Muscle of back (tissue), 11 donors: Measurements from ENCODE around the gene BTF3L4. TPM values are rescaled to one million over a fixed set of nuclear protein-coding genes. Genes with fewer than 3 reads are reported as not detected.

Experiments used
- DNase-seq, 3 donors: peaks; one replicate each; pipeline versions ENCODE4 v3.0.0 to v3.0.0-alpha.2; 2013
- polyA plus RNA-seq, 10 donors: library from polyadenylated mRNA; unstranded; fragments of 120-200 nt; gene quantifications; one replicate each; pipeline ENCODE4 v1.2.1, GENCODE V29; 2013; ENCODE audit not compliant: insufficient read length in 10 of 10

Gene BTF3L4
- polyA plus RNA-seq, 10 donors = 64.5 to 84.7 (median 75.4) TPM

DNA sequence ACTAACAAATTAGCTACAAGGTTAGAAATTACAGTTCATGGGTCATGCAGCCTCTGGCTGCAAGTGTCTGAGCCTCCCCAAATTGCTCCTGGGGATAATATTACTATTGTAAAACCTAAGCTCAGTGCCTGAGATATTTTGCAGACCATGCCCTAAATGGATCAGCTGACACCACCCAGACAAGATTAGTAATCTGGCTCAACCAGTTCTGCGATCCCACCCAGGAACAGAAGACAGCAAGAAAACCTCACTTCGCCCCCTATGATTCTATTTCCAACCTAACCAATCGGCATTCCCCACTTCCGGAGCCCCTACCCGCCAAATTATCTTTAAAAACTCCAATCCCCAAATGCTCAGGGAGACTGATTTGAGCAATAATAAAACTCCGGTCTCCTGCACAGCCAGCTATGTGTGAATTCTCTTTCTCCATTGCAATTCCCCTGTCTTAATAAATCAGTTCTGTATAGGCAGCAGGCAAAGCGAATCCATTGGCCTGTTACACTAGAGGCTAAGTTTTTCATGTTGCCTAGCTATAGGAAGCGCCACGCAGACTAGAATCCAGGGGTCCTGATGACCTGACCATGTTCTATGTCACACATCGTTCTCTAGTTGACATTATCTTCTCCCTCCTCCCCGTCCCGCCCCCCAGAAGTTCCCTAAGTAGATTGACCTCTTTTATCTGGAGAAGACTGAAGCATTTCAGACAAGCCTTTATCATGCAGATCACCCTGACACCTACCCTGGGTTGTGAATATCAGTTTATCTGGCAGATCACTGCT is 63.4 kb downstream of the BTF3L4 start:
- DNase-seq = no peak

DNA sequence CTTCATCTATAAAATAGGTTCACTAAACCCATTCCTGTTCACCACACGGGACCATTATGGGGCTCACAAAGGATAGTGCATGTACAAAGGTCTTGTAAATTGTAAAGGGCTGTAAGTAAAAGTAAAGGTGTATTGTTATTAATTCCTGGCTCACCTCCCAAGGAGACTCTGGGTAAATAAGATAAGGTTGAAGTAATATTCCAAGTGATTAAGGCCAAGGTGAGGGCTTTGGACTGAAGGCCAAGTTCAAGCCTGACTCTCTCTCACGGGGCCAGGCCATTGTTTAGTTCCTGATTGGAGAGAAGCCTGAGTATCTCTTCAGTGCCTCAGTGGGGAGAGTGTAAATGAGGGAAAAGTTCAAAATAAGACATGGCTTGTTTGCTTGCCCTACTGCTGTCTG is 66.3 kb downstream of the BTF3L4 start:
- no peak for DNase-seq

DNA sequence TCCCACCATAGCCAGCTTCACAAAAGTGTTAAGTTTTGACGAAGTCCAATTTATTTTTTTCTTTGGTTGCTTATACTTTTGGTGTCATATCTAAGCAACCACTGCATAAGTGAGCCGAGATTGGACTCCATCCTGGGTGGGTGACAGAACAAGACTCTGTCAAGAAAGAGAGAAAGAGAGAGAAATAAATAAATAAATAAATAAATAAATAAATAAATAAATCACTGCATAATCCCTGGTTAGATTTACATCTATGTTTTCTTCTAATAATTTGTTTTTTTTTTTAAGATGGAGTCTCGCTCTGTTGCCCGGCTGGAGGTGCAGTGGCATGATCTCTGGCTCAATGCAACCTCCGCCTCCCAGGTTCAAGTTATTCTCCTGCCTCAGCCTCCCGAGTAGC is 67.5 kb downstream of the BTF3L4 start:
- no peak for DNase-seq

DNA sequence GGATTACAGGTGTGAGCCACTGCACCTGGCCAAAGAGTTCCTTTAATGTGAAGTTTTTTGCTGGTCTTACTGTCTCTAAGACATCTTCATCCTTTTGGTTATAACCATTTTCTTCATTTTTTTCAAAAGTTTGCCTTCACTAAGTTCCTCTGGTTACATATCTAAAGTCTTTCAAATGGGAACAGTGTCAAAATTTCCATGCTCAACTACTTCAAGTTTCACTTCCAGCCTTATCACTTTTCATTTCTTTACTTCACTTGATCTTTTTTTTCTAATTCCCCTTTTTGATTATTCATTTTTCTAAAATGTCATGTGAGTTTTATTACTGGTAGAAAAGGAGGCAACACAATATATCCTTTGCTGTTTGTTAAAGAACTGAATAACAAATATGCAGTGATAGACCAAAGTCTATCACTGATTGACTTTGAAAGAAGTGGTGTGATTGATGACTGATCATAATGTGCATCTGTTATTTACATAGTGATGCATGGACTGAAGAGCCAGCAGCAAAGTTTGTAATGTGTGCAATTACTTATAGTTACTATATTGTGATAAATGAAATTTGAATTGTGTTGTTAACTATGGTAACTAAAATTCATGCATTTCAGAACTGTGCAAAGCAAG is 69.8 kb downstream of the BTF3L4 start:
- no peak for DNase-seq

DNA sequence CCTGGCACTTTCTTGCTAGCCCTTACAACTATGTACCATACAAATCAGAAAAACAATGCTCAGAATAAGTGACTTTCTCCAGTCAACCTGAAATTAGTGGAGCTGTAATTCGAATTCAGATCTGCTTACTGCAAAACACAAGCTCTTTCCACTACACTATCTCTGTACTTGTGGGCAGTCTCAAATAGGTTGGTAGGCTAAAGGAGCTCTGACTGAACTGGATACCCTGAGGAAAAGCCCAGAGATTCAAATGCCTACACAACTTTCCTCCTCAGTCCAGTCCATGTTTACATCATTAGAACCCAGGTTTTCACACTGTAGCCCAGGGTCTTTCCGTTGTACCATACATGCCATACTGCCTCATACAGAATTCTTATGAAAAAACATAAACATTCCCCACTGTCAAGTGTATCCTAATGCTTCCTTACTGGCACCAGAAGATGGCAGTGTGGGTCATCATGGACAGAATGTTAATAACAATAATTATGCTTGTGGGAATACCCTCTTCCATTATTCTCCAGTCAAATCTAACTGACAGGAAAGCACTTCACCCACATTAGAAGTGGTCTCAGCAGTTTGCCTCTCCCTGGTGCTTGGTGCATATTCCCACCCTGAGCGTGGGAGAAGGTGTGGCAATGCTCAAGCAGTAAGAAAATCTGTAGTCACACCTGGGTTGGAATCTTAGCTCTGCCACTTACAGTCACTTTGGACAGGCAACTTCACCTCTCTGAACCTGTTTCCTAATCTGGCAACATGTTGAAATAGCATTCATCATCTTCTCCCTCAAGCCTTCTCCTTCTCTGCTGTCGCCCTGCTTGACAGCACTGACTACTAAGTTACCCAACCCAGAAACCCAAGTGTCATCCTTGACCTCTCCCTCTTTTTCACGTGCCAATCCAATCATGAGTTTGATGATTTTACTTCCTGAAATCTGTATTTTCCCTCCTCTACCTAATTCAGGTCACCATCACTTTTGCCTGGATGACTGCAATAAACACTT is 71.4 kb downstream of the BTF3L4 start:
- peak; percentile 36 to 65 (median 38) for DNase-seq

DNA sequence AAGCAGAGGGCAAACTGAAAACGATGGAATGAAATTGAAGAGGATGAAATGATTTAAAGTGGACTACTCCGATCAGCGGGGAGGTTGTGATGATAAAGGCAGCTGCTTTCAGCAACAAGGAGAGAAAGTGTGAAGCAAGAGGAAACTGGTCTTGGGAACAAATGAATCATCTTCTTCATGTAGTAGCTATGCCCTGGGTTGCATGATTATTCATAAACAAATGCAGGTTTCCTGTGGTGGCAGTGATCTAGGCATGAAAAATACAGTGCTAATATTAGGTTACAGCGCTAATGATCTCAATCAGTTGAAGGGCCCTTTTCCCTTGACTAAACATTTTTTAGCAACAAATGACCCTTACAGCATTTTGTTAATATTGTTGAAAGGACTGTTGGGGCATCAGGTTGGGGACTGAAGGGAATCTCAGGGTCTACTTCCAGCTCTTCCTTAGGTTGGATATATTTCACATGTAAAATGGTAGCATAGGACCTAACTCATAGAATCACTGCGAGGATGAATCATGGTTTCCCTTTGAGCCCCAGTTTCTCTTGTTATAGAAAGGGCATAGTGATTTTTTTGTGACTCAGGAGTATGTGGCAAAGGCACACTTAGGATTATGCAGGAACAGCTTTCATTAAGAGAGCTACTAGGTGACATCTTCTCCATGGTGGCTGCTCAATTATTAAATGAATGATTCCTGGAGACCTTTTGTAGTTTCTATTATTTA is 83.9 kb downstream of the BTF3L4 start:
- peak in 1 of 3 donors; percentile 38 for DNase-seq

Other genes starting within 250 kb of the BTF3L4 start
- 100 to 1,000 TPM in 9 of 10 donors, 10 to 100 TPM in 1; 99.2 to 173 (median 130) TPM for gene NRDC, start 177.6 kb upstream of the BTF3L4 start, polyA plus RNA-seq
- under 1 TPM; 0.20 to 0.32 (median 0.23) TPM for gene RAB3B, start 65.6 kb upstream of the BTF3L4 start, polyA plus RNA-seq
- gene KTI12, start 22.5 kb upstream of the BTF3L4 start, polyA plus RNA-seq = 1 to 10 TPM; 2.4 to 3.9 (median 3.2) TPM
- 10 to 100 TPM; 30.4 to 49.3 (median 36.7) TPM for gene TXNDC12, start 1.1 kb upstream of the BTF3L4 start, polyA plus RNA-seq
- 10 to 100 TPM; 17.4 to 23.0 (median 21.3) TPM for gene ZFYVE9, start 85.8 kb downstream of the BTF3L4 start, polyA plus RNA-seq